ENCODE data around the gene SNTG2. TPM values are rescaled to one million over a fixed set of nuclear protein-coding genes. Genes with fewer than 3 reads are reported as not detected.

Gene SNTG2
- total RNA-seq, 2 experiments from 2014 or later: 2.5 to 3.2 TPM

DNA sequence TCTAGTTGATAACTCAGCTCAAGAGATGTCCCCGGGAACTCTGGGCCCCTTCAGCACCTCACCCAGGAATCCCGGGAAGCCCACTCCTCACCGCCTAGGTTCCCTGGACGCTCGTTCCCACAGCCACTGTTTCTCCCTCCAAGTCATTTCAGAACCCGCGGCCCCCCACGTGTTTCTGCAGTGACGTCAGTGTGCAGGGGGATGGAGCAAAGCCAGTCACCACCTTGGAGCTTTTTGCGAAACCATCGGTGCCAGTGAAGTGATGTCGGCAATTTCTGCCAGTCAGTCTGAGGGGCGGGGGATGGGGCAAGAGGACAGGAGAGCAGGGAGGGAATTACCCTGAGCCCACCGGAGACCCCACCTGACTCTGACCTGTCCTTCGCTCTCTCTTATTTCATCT is 119.2 kb downstream of the SNTG2 start:
- H3K36me3 Mint-ChIP-seq (ENCODE audit: low read depth): no peaks in the 10 kb centered on the region
- intact Hi-C loops (cut with micrococcal nuclease): no loop called here

DNA sequence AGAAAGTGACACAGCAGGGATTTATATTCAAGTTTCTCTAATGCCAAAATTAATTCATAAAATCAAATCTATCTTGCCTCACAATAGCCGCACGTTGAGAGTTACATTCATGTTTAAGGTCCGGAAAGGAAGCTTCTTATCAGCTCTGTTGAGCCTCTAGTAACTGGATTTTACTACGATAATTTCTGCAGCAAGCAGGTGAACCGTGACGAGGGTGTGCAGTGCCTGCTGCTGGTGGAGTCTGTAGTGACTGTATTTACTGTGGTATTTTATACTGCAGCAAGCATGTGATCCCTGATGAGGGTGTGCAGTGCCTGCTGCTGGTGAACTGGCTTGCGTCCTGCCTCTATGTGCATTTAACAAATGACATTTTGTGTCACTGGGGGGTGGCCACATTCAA is 120.0 kb downstream of the SNTG2 start:
- DNase-seq (no peak), ATAC-seq (no peak)
- Mint-ChIP-seq H3K27me3 (no peaks in the 10 kb centered on the region), H3K4me3 (no peak overlapping the region), H3K9me3 (peaks cover 2% of the 10 kb centered on the region), H3K27ac (no peak overlapping the region), H3K36me3 (ENCODE audit: low read depth) (no peaks in the 10 kb centered on the region), H3K4me1 (ENCODE audit: low read depth) (no peaks in the 10 kb centered on the region)
- TF ChIP-seq, protein P1, sequence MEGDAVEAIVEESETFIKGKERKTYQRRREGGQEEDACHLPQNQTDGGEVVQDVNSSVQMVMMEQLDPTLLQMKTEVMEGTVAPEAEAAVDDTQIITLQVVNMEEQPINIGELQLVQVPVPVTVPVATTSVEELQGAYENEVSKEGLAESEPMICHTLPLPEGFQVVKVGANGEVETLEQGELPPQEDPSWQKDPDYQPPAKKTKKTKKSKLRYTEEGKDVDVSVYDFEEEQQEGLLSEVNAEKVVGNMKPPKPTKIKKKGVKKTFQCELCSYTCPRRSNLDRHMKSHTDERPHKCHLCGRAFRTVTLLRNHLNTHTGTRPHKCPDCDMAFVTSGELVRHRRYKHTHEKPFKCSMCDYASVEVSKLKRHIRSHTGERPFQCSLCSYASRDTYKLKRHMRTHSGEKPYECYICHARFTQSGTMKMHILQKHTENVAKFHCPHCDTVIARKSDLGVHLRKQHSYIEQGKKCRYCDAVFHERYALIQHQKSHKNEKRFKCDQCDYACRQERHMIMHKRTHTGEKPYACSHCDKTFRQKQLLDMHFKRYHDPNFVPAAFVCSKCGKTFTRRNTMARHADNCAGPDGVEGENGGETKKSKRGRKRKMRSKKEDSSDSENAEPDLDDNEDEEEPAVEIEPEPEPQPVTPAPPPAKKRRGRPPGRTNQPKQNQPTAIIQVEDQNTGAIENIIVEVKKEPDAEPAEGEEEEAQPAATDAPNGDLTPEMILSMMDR (IDR thresholded peaks at IDR 0.05): no peak
- intact Hi-C loops (cut with micrococcal nuclease): no loop called here
- CTCF ChIA-PET: no interaction called here
- POLR2A ChIA-PET: no interaction called here

More for the DNA sequence above, 119.2 kb downstream of the SNTG2 start:
- no peak for DNase-seq
- Mint-ChIP-seq H3K27me3 (no peaks in the 10 kb centered on the region), H3K4me1 (ENCODE audit: low read depth) (no peaks in the 10 kb centered on the region), H3K27ac (no peak overlapping the region), H3K9me3 (peaks cover 2% of the 10 kb centered on the region), H3K4me3 (no peak overlapping the region)
- CTCF ChIA-PET: no interaction called here
- TF ChIP-seq, protein P1 (IDR thresholded peaks at IDR 0.05): no peak
- ATAC-seq: no peak
- POLR2A ChIA-PET: no interaction called here

DNA sequence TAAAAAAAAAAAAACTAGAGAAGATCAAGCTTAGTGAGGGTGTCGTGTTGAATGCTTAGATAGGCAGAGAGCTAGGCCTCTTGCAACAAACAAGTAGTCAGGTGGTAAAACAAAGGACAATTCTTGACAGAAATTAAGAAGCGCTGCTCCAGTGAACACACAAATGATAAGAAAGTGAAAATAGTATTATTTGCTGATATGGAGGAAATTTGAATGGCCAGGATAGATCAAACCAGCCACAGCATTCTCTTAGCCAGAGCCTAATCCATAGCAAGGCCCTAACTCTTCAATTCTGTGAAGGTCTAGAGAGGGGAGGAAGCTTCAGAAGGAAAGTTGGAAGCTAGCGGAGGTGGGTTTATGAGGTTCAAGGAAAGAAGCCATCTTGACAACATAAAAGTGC is 121.0 kb downstream of the SNTG2 start:
- ATAC-seq (no peak), DNase-seq (no peak)
- Mint-ChIP-seq H3K9me3 (peaks cover 2% of the 10 kb centered on the region), H3K36me3 (ENCODE audit: low read depth) (no peaks in the 10 kb centered on the region), H3K4me3 (no peak overlapping the region), H3K27ac (no peak overlapping the region), H3K4me1 (ENCODE audit: low read depth) (no peaks in the 10 kb centered on the region), H3K27me3 (no peaks in the 10 kb centered on the region)
- ChIA-PET POLR2A (no interaction called here), CTCF (no interaction called here)
- intact Hi-C loops (cut with micrococcal nuclease): no loop called here
- TF ChIP-seq, protein P1 (IDR thresholded peaks at IDR 0.05): no peak

DNA sequence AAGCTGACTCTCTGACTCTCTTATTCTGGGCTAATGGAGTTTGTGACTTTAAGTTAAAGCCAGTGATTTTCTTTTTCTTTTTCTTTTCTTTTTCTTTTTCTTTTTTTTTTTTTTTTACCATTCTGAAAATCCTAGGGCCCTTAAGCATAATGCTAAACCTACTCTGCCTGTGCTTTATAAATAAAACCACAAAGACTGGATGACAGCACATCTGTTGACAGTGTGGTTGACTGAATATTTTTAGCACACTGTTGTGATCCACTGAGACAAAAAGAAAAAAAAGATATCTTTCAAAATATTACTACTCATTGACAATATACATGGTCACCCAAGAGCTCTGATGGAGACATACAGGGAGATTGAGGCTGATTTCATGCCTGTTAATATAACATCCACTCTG is 121.6 kb downstream of the SNTG2 start:
- Mint-ChIP-seq H3K4me1 (ENCODE audit: low read depth) (no peaks in the 10 kb centered on the region), H3K36me3 (ENCODE audit: low read depth) (no peaks in the 10 kb centered on the region), H3K27ac (no peak overlapping the region), H3K9me3 (peaks cover 2% of the 10 kb centered on the region), H3K4me3 (no peak overlapping the region), H3K27me3 (no peaks in the 10 kb centered on the region)
- no peak for DNase-seq
- TF ChIP-seq, protein P1 (IDR thresholded peaks at IDR 0.05): no peak
- ATAC-seq: no peak
- intact Hi-C loops (cut with micrococcal nuclease): no loop called here
- CTCF ChIA-PET: no interaction called here
- POLR2A ChIA-PET: no interaction called here

DNA sequence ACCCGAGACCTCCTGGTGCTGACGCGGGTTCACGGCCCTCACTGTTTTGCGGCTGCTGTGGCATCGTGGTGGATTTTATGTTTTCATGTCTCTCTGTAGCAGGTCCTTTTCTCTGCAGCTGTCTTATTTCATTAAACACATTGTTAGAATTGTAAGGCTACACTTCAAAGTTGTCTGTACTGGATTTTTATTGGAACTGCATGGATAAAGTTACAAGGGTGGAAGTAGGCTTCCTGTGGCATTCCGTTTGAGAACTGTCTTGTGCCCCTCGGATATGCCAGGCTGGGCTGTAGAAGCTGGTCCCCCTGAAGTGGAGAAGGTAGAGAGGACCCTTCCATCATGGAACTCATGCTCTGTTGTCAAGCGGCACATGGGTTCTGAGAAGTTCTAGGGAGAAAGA is 127.3 kb downstream of the SNTG2 start:
- no peak for ATAC-seq
- no peaks in the 10 kb centered on the region for H3K36me3 Mint-ChIP-seq (ENCODE audit: low read depth)
- H3K27ac Mint-ChIP-seq: no peak overlapping the region
- H3K4me1 Mint-ChIP-seq (ENCODE audit: low read depth): no peaks in the 10 kb centered on the region
- H3K4me3 Mint-ChIP-seq: no peak overlapping the region
- H3K9me3 Mint-ChIP-seq: no peaks in the 10 kb centered on the region
- intact Hi-C loops (cut with micrococcal nuclease): no loop called here
- CTCF ChIA-PET: no interaction called here
- DNase-seq: no peak
- TF ChIP-seq, protein P1 (IDR thresholded peaks at IDR 0.05): no peak
- POLR2A ChIA-PET: no interaction called here
- H3K27me3 Mint-ChIP-seq: no peaks in the 10 kb centered on the region
